HepG2 (cell line): ENCODE results near the gene TNFAIP2. TPM values are rescaled to one million over a fixed set of nuclear protein-coding genes. Genes with fewer than 3 reads are reported as not detected.

Experiments used
- CEBPG ChIP-seq: IDR thresholded peaks from 2 replicates; pipeline ENCODE4 v1.6.1; 2016
- EED ChIP-seq: sonication (generic); formaldehyde crosslinking; IDR thresholded peaks from 2 replicates; pipeline ENCODE4 v1.5.0; 2020; ENCODE audit warnings: mild to moderate bottlenecking, missing genetic modification reagents
- ISL2 ChIP-seq: sonication (generic); formaldehyde crosslinking; IDR thresholded peaks from 2 replicates; pipeline ENCODE4 v1.5.0; 2020; ENCODE audit warnings: missing genetic modification reagents
- KDM5A ChIP-seq: fragments of 200-600 bp; sonication (generic); IDR thresholded peaks from 2 replicates; pipeline ENCODE4 v1.7.0; 2018; ENCODE audit warnings: antibody characterized with exemption, mild to moderate bottlenecking, low read length, borderline replicate concordance
- MAFG ChIP-seq: sonication (generic); formaldehyde crosslinking; IDR thresholded peaks from 2 replicates; pipeline ENCODE4 v1.5.1; 2020; ENCODE audit warnings: mild to moderate bottlenecking, missing genetic modification reagents
- MED13 ChIP-seq: sonication (generic); formaldehyde crosslinking; IDR thresholded peaks from 2 replicates; pipeline ENCODE4 v1.5.0; 2020; ENCODE audit warnings: missing genetic modification reagents
- MYNN ChIP-seq: sonication (generic); formaldehyde crosslinking; IDR thresholded peaks from 2 replicates; pipeline ENCODE4 v1.4.0; 2020; ENCODE audit warnings: mild to moderate bottlenecking, low read depth, missing genetic modification reagents
- NFKBIZ ChIP-seq: IDR thresholded peaks from 2 replicates; pipeline ENCODE4 v1.6.1; 2018; ENCODE audit warnings: missing genetic modification reagents, missing compliant biosample characterization
- NKX3-1 ChIP-seq: sonication (generic); formaldehyde crosslinking; IDR thresholded peaks from 2 replicates; pipeline ENCODE4 v1.5.0; 2020; ENCODE audit warnings: missing genetic modification reagents
- NONO ChIP-seq, 2 experiments: fragments of 450-650 bp in 1 of 2; sonication (generic) in 1 of 2; formaldehyde crosslinking in 1 of 2; IDR thresholded peaks in 1 of 2; conservative IDR thresholded peaks in 1 of 2; 2 replicates each; pipeline versions ENCODE4 v1.6.1 to v1.8.0; 2017 to 2022; ENCODE audit warnings: mild to moderate bottlenecking in 1 of 2, missing genetic modification reagents in 1 of 2, moderate library complexity in 1 of 2
- PCBP1 ChIP-seq: fragments of 200-400 bp; formaldehyde crosslinking; IDR thresholded peaks from 2 replicates; pipeline ENCODE4 v1.6.1; 2017; ENCODE audit warnings: mild to moderate bottlenecking, low read depth, low read length, borderline replicate concordance
- PPARG ChIP-seq: conservative IDR thresholded peaks from 2 replicates; pipeline ENCODE4 v1.6.1; 2016; ENCODE audit warnings: missing biosample characterization, missing genetic modification reagents
- ZBTB20 ChIP-seq: sonication (generic); formaldehyde crosslinking; IDR thresholded peaks from 2 replicates; pipeline ENCODE4 v1.8.1; 2023; ENCODE audit warnings: missing genetic modification reagents, low read depth, mild to moderate bottlenecking, borderline replicate concordance
- ZNF460 ChIP-seq: sonication (generic); formaldehyde crosslinking; IDR thresholded peaks from 2 replicates; pipeline ENCODE4 v1.5.1; 2020; ENCODE audit warnings: missing genetic modification reagents, mild to moderate bottlenecking, borderline replicate concordance
- ZNF773 ChIP-seq: sonication (generic); formaldehyde crosslinking; IDR thresholded peaks from 2 replicates; pipeline ENCODE4 v1.4.0; 2020; ENCODE audit warnings: missing genetic modification reagents, borderline replicate concordance
- polyA plus RNA-seq, 8 experiments: library from polyadenylated mRNA; depleted of rRNA in 3 of 8; stranded (reverse) in 7 of 8; unstranded in 1 of 8; fragments of >200 nt; fragmentation: Illumina TruSeq in 4 of 8; extraction: Trizol in 4 of 8; gene quantifications; 2 replicates each; pipeline versions ENCODE4 v1.2.1 to v1.2.3, GENCODE V29; 2011 to 2016; ENCODE audit warnings: low read depth in 4 of 8, missing spikeins in 1 of 8, mixed read lengths in 1 of 8; ENCODE audit not compliant: insufficient read depth in 1 of 8
- total RNA-seq, 5 experiments: library from RNA; depleted of rRNA; stranded (reverse); fragments of >200 nt; fragmentation: Illumina TruSeq; extraction: Trizol; gene quantifications; 2 replicates each; pipeline ENCODE4 v1.2.3, GENCODE V29; 2016; ENCODE audit warnings: low read depth in 1 of 5
- TF ChIP-seq, protein P1 (sequence below): sonication (generic); formaldehyde crosslinking; IDR thresholded peaks from 2 replicates; pipeline ENCODE4 v1.5.0; 2020; ENCODE audit warnings: mild to moderate bottlenecking, missing genetic modification reagents
- TF ChIP-seq, protein P2 (sequence below): IDR thresholded peaks from 2 replicates; pipeline ENCODE4 v1.6.1; 2012; ENCODE audit warnings: low read length, improper control_type of control experiment
- TF ChIP-seq, protein P3 (sequence below), 2 experiments: sonication (generic) in 1 of 2; formaldehyde crosslinking in 1 of 2; IDR thresholded peaks; 2 replicates each; pipeline versions ENCODE4 v1.5.1 to v1.6.1; 2011 to 2020; ENCODE audit warnings: borderline replicate concordance in 1 of 2, low read depth in 1 of 2, low read length in 1 of 2, mild to moderate bottlenecking in 1 of 2, missing genetic modification reagents in 1 of 2, moderate library complexity in 1 of 2
- TF ChIP-seq, protein P4 (sequence below): sonication (generic); formaldehyde crosslinking; IDR thresholded peaks from 2 replicates; pipeline ENCODE4 v1.8.0; 2022; ENCODE audit warnings: low read depth, missing genetic modification reagents

The TNFAIP2 gene
- total and polyA plus RNA-seq, 2 of the 13 experiments (the other 11 are each of a cell fraction or from before 2014, with no cell fraction given), result 0.46 to 1.5 TPM

DNA sequence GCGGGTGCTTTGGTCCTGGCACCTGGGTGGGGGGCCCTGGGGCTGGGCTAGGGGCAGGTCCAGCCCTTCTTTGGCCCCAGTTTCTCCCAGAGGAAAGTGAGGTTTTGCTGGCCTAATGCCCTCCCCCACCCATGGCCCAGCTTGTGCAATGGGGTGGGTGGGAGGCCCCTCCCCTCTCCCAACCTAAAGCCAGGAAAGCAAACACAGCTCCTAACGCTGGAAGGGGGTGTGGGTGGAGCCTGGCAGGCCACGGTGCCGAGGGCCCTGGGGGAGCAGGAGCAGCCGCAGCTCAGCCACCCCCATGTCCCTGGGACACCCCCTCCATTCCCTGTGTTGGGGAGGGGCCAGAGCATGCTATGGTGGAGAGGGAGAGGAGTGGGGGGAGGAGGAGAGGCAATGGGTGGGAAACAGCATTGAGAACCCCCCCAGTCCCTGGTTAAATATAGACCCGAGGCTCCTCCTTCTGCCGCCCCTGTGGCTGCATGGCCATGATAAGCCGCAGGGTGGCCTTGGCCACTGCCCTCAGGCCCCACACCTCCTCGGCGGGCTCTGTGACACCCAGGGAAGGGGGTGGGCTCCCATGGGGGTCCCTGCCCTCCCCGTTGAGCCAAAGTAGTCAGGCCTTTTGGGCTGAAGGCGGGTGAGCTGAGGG, 24.1 kb upstream of the TNFAIP2 start (continued):
- TF ChIP-seq NONO (IDR thresholded peaks at IDR 0.05), result no peak
- peak; percentile 99 for TF ChIP-seq NONO (CRISPR knock-in tag; conservative IDR thresholded peaks at IDR 0.05)
- no peak; the same call in 1 of the 2 replicates for TF ChIP-seq ZNF460 (CRISPR knock-in tag)
- peak; percentile 71; the same call in 1 of the 2 replicates for TF ChIP-seq PCBP1
- peak; percentile 80 for TF ChIP-seq ISL2
- TF ChIP-seq, protein P1, sequence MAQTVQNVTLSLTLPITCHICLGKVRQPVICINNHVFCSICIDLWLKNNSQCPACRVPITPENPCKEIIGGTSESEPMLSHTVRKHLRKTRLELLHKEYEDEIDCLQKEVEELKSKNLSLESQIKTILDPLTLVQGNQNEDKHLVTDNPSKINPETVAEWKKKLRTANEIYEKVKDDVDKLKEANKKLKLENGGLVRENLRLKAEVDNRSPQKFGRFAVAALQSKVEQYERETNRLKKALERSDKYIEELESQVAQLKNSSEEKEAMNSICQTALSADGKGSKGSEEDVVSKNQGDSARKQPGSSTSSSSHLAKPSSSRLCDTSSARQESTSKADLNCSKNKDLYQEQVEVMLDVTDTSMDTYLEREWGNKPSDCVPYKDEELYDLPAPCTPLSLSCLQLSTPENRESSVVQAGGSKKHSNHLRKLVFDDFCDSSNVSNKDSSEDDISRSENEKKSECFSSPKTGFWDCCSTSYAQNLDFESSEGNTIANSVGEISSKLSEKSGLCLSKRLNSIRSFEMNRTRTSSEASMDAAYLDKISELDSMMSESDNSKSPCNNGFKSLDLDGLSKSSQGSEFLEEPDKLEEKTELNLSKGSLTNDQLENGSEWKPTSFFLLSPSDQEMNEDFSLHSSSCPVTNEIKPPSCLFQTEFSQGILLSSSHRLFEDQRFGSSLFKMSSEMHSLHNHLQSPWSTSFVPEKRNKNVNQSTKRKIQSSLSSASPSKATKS (CRISPR knock-in tag), result peak; percentile 42; the same call in 1 of the 2 replicates
- TF ChIP-seq, protein P2, sequence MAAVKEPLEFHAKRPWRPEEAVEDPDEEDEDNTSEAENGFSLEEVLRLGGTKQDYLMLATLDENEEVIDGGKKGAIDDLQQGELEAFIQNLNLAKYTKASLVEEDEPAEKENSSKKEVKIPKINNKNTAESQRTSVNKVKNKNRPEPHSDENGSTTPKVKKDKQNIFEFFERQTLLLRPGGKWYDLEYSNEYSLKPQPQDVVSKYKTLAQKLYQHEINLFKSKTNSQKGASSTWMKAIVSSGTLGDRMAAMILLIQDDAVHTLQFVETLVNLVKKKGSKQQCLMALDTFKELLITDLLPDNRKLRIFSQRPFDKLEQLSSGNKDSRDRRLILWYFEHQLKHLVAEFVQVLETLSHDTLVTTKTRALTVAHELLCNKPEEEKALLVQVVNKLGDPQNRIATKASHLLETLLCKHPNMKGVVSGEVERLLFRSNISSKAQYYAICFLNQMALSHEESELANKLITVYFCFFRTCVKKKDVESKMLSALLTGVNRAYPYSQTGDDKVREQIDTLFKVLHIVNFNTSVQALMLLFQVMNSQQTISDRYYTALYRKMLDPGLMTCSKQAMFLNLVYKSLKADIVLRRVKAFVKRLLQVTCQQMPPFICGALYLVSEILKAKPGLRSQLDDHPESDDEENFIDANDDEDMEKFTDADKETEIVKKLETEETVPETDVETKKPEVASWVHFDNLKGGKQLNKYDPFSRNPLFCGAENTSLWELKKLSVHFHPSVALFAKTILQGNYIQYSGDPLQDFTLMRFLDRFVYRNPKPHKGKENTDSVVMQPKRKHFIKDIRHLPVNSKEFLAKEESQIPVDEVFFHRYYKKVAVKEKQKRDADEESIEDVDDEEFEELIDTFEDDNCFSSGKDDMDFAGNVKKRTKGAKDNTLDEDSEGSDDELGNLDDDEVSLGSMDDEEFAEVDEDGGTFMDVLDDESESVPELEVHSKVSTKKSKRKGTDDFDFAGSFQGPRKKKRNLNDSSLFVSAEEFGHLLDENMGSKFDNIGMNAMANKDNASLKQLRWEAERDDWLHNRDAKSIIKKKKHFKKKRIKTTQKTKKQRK, result no peak
- TF ChIP-seq CEBPG, result peak; percentile 97
- peak; percentile 75; the same call in 1 of the 2 replicates for TF ChIP-seq ZBTB20 (CRISPR knock-in tag)
- TF ChIP-seq NKX3-1 (CRISPR knock-in tag), result no peak
- peak; percentile 32; the same call in 1 of the 2 replicates for TF ChIP-seq PPARG (CRISPR knock-in tag)
- TF ChIP-seq, protein P3, sequence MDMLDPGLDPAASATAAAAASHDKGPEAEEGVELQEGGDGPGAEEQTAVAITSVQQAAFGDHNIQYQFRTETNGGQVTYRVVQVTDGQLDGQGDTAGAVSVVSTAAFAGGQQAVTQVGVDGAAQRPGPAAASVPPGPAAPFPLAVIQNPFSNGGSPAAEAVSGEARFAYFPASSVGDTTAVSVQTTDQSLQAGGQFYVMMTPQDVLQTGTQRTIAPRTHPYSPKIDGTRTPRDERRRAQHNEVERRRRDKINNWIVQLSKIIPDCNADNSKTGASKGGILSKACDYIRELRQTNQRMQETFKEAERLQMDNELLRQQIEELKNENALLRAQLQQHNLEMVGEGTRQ (IDR thresholded peaks at IDR 0.05; ENCODE audit: low read depth, low read length), result no peak
- TF ChIP-seq, protein P3 (CRISPR knock-in tag; IDR thresholded peaks at IDR 0.05; ENCODE audit: borderline replicate concordance), result no peak
- TF ChIP-seq, protein P4, sequence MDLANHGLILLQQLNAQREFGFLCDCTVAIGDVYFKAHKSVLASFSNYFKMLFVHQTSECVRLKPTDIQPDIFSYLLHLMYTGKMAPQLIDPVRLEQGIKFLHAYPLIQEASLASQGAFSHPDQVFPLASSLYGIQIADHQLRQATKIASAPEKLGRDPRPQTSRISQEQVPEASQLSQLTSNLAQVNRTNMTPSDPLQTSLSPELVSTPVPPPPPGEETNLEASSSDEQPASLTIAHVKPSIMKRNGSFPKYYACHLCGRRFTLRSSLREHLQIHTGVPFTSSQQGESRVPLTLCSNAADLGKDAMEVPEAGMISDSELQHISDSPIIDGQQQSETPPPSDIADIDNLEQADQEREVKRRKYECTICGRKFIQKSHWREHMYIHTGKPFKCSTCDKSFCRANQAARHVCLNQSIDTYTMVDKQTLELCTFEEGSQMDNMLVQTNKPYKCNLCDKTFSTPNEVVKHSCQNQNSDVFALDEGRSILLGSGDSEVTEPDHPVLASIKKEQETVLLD (CRISPR knock-in tag), result peak; percentile 69; the same call in 1 of the 2 replicates
- TF ChIP-seq MYNN (CRISPR knock-in tag), result no peak
- TF ChIP-seq MAFG (CRISPR knock-in tag), result no peak
- TF ChIP-seq NFKBIZ (CRISPR knock-in tag), result peak; percentile 64; the same call in 1 of the 2 replicates
- peak; percentile 91 for TF ChIP-seq MED13 (CRISPR knock-in tag)
- TF ChIP-seq EED (CRISPR knock-in tag), result no peak
- 0 out of 2 replicates have a peak, but pooled peaks have one; percentile 44 for TF ChIP-seq ZNF773
- no peak; the same call in 1 of the 2 replicates for TF ChIP-seq KDM5A
